Body of pancreas (tissue), 4 donors: ENCODE measurements around the gene GAMT. TPM values are rescaled to one million over a fixed set of nuclear protein-coding genes. Genes with fewer than 3 reads are reported as not detected.

Experiments used
- ATAC-seq: fragments of 150-250 bp; one replicate; pipeline ENCODE4 v1.9.1; 2016
- DNase-seq, 4 donors: peaks; one replicate each; pipeline ENCODE4 v3.0.0-alpha.2; 2019
- H3K27ac ChIP-seq, 4 donors: fragments of 200-600 bp; sonication (generic); 1 replicate in 3 of 4; 2 replicates in 1 of 4; pipeline versions ENCODE4 v1.5.1 to v1.6.1; 2016 to 2019; ENCODE audit warnings: mild to moderate bottlenecking in 1 of 4, mixed read lengths in 1 of 4, moderate library complexity in 1 of 4
- H3K27me3 ChIP-seq, 2 donors: fragments of 200-600 bp; sonication (generic); one replicate each; pipeline ENCODE4 v1.6.0; 2016; ENCODE audit warnings: mild to moderate bottlenecking in 1 of 2
- H3K36me3 ChIP-seq, 2 donors: fragments of 200-600 bp; sonication (generic); replicated peaks in 1 of 2; 2 replicates each; pipeline ENCODE4 v1.5.1; 2016; ENCODE audit warnings: low read depth in 2 of 2; ENCODE audit not compliant: insufficient read depth in 1 of 2
- H3K4me1 ChIP-seq: fragments of 200-600 bp; sonication (generic); one replicate; pipeline ENCODE4 v1.6.0; 2016
- H3K4me3 ChIP-seq, 2 donors: fragments of 200-600 bp; sonication (generic); 1 replicate in 1 of 2; 2 replicates in 1 of 2; pipeline ENCODE4 v1.5.1; 2016 to 2019
- H3K9me3 ChIP-seq, 3 donors: fragments of 200-600 bp; sonication (generic); 1 replicate in 2 of 3; 2 replicates in 1 of 3; pipeline ENCODE4 v1.5.1; 2016
- POLR2A ChIP-seq, 3 donors: fragments of 450-650 bp; IDR thresholded peaks; one replicate each; pipeline ENCODE4 v1.6.1; 2016; ENCODE audit warnings: antibody characterized with exemption in 3 of 3, mild to moderate bottlenecking in 2 of 3
- WGBS, 2 donors: methylation state at CpG; one replicate each; pipeline ENCODE4 v1.1.5; 2017; 5-methylcytosine and 5-hydroxymethylcytosine counted together
- intact Hi-C: fragments of 100-400 bp; cut with DNase I; formaldehyde crosslinking; loops from one replicate; pipeline ENCODE4 v1.15.1; 2023
- total RNA-seq, 2 donors: library from RNA; depleted of rRNA; stranded (reverse); fragments of >200 nt; gene quantifications; one replicate each; pipeline ENCODE4 v1.1.0, GENCODE V29; 2016
- TF ChIP-seq, protein P1 (sequence below), 7 experiments: fragments of 450-650 bp in 4 of 7; fragments of 200-600 bp in 3 of 7; sonication (generic) in 3 of 7; IDR thresholded peaks; one replicate each; pipeline ENCODE4 v1.5.1; 2016 to 2019; ENCODE audit warnings: antibody characterized with exemption in 7 of 7

GAMT gene
- 100 to 1,000 TPM in 1 of 2 donors, 10 to 100 TPM in 1; 70.2 to 129 TPM for total RNA-seq

DNA sequence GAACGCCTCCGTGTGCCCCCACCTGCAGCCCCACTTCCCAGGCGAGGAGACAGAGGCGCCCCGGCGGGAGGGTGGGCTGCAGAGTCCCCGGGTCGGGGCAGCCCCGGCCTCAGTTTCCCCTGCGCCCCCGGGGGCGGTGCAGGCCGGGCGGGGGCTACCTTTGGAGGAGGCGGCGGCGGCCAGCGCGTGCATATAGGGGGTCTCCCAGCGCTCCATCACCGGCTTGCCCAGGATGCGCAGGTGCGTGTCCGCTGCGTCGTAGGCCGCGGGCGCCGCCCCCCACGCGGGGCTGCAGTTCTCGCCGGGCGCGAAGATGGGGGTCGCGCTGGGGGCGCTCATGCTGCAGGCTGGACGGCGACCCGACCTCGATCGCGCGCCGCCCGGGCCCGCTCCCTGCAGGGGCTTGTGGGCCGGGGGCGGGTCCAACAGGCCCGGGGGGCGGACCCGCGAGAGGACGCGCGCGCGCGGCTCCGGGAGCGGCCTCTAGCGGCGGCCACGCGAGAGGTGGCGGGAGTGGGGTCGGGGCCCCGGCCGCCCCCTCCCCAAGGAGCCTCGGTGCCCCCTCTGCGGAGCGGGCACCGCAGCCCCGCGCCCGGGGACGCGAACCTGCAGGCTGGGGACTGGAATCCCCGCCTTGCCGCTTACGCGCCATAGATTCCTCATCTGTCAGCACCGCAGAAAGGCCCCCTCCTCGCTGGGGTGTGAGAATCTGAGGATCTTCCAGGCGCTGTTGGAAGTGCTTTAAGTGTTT, at the start of gene GAMT:
Gene GAMT, minus strand, starts transcription at position 405 of the 751 bp plus-strand sequence. Its CDS starts 66 bp downstream, at position 339.
- DNase-seq (peak; percentile 42 to 72 (median 58)), ATAC-seq (peak; percentile 52)
- TF ChIP-seq POLR2A (IDR thresholded peaks at IDR 0.05): no peak
- TF ChIP-seq, protein P1, sequence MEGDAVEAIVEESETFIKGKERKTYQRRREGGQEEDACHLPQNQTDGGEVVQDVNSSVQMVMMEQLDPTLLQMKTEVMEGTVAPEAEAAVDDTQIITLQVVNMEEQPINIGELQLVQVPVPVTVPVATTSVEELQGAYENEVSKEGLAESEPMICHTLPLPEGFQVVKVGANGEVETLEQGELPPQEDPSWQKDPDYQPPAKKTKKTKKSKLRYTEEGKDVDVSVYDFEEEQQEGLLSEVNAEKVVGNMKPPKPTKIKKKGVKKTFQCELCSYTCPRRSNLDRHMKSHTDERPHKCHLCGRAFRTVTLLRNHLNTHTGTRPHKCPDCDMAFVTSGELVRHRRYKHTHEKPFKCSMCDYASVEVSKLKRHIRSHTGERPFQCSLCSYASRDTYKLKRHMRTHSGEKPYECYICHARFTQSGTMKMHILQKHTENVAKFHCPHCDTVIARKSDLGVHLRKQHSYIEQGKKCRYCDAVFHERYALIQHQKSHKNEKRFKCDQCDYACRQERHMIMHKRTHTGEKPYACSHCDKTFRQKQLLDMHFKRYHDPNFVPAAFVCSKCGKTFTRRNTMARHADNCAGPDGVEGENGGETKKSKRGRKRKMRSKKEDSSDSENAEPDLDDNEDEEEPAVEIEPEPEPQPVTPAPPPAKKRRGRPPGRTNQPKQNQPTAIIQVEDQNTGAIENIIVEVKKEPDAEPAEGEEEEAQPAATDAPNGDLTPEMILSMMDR (IDR thresholded peaks at IDR 0.05): peak in 5 of 7 experiments; percentile 19 to 55 (median 42)
- 1% methylated on average over 27 to 62 of the region's 87 CpGs for WGBS, 2 donors
- H3K4me1 ChIP-seq: peaks cover 60% of the 10 kb centered on the region
- H3K27ac ChIP-seq: peak within 1 kb of the TSS; percentile 75 to 87 (median 84)
- intact Hi-C loops: no loop called here
- no peaks in the 10 kb centered on the region for H3K27me3 ChIP-seq
- no peaks in the 10 kb centered on the region for H3K9me3 ChIP-seq
- no peaks in the 10 kb centered on the region for H3K36me3 ChIP-seq
- H3K4me3 ChIP-seq: peak within 1 kb of the TSS; percentile 75 to 76

DNA sequence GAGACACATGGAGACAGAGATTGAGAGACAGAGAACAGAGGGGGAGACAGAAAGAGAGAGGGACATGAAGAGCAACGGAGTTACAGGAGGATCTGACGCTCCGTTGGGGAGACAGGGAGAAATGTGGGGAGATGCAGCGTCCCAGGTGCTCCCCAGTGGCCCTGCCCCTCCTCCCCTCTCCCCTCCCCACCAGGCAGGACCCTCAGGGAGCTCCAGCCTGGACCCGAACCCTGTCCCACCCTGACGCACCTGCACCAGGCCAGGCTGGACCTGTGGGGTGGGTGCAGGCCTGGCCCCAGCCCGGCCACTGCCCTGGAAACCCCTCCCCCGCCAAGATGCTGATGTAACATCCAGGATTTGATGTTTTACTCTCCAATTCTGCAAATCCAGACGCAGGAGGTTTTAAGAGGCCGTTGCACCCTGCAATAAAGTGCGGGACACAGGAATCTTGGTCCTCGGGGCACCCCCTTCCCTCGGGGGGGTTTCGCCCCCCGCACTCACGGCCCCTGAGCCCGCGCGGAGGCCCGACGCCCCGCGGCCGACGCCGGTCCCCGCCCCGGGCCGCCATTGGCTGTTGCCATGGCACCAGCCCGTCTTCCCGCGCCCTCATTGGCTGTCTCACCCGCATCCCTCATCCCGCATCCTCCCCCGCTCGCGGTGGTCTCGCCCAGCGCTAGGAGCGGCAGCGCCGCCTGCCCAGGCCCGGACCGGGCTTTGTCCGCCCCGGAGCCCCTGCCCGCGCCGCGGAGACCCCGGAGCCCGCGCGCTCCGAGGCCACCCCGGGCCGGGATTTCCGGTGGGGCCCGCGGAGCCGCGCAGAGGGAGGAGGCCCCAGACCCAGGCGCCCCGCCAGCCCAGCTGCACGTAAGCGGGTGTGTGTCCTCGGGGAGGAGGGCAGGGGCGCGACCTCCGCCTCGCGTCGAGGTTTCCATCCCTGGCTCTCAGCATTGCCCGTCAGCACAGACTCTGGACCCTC, 48.4 kb upstream of the GAMT start, which contains the start of gene APC2:
Gene APC2, plus strand, starts transcription at position 655 of the 976 bp plus-strand sequence. CDS start 2,881 bp downstream, outside the sequence.
- no peak for ATAC-seq
- WGBS, 2 donors: 4 to 38% methylated on average over 5 to 60 of the region's 74 CpGs
- intact Hi-C loops: no loop called here
- H3K27me3 ChIP-seq: peaks cover 4 to 74% of the 10 kb centered on the region in 2 donors
- no peaks in the 10 kb centered on the region for H3K36me3 ChIP-seq
- H3K4me3 ChIP-seq: no peak within 1 kb of the TSS
- no peaks in the 10 kb centered on the region for H3K9me3 ChIP-seq
- DNase-seq: no peak
- TF ChIP-seq POLR2A (IDR thresholded peaks at IDR 0.05): no peak
- TF ChIP-seq, protein P1 (IDR thresholded peaks at IDR 0.05): no peak
- peaks cover 42% of the 10 kb centered on the region for H3K4me1 ChIP-seq
- H3K27ac ChIP-seq: no peak within 1 kb of the TSS

DNA sequence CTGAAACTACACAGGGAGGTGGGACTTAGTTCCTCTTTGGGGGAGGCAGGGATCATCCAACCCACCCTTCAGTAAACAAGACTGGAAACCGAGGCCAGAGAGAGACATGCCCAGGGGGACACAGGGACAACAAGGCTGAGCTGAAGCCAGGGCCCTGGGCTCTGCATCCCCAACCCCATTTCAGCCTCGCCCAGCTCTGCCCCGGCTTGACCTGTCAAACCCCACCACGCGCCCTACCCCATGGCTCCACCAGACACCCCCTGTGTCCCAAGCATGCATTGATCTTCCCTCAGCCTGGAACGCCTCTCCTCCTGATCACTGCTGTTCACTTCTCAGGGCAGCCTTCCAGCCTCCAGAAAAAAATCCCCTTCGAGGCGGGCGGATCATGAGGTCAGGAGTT, 46.6 kb upstream of the GAMT start:
- no peak for TF ChIP-seq POLR2A (IDR thresholded peaks at IDR 0.05)
- TF ChIP-seq, protein P1 (IDR thresholded peaks at IDR 0.05): no peak
- H3K4me3 ChIP-seq: no peak overlapping the region
- DNase-seq (no peak), ATAC-seq (no peak)
- peaks cover 31% of the 10 kb centered on the region for H3K4me1 ChIP-seq
- WGBS, 2 donors: 70 to 74% methylated on average over 9 of the region's 9 CpGs
- peaks cover 4 to 67% of the 10 kb centered on the region in 2 donors for H3K27me3 ChIP-seq
- intact Hi-C loops: no loop called here
- H3K9me3 ChIP-seq: no peaks in the 10 kb centered on the region
- H3K36me3 ChIP-seq: no peaks in the 10 kb centered on the region
- no peak overlapping the region for H3K27ac ChIP-seq

DNA sequence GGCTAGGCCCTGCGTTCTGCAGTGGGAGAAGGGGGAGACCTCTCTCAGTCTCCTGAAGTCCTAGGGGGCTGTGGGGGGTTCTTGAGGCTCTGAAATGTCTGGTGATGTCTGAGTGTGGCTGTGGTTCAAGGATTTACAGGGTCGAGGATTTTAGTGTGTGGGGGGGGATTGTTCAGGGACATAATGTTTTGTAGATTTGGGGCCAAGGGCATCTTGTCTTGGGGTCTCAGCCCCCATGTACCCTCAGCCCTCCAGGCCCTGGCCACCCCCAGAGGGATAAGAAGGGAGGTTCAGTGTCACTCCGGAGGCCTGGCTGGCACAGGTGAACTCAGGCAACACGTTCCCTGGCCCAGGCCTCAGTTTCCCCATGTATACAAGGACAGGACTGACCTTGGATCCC, 46.2 kb upstream of the GAMT start:
- ATAC-seq (no peak), DNase-seq (no peak)
- Histone ChIP-seq H3K4me1 (peaks cover 26% of the 10 kb centered on the region), H3K9me3 (no peaks in the 10 kb centered on the region), H3K4me3 (no peak overlapping the region), H3K36me3 (no peaks in the 10 kb centered on the region), H3K27ac (no peak overlapping the region), H3K27me3 (peaks cover 4 to 62% of the 10 kb centered on the region in 2 donors)
- 10 to 20% methylated on average over 2 to 4 of the region's 4 CpGs for WGBS, 2 donors
- intact Hi-C loops: no loop called here
- TF ChIP-seq, protein P1 (IDR thresholded peaks at IDR 0.05): no peak
